HEK293T (cell line): ENCODE results near the gene KRT79.

Experiments used
- CTCF ChIA-PET: fragments of 350-600 bp; formaldehyde crosslinking; extraction: SDS; loops from one replicate; lab custom pipeline; 2021; ENCODE audit warnings: antibody characterized with exemption, inconsistent platforms; lab: Yijun Ruan, JAX
- POLR2A ChIA-PET: fragments of 350-600 bp; formaldehyde crosslinking; extraction: SDS; loops from one replicate; lab custom pipeline; 2020; ENCODE audit warnings: antibody characterized with exemption, inconsistent platforms; lab: Yijun Ruan, JAX
- DNase-seq: peaks from one replicate; pipeline ENCODE4 v3.0.0; 2012; ENCODE audit warnings: mixed read lengths; ENCODE audit errors: extremely low spot score
- ARNT ChIP-seq: fragments of 450-650 bp; IDR thresholded peaks from 2 replicates; pipeline ENCODE4 v1.6.1; 2017; ENCODE audit warnings: mild to moderate bottlenecking
- BHLHE40 ChIP-seq: fragments of 450-650 bp; IDR thresholded peaks from 2 replicates; pipeline ENCODE4 v1.6.1; 2016; ENCODE audit warnings: mild to moderate bottlenecking, moderate library complexity, borderline replicate concordance
- CTBP1 ChIP-seq: fragments of 450-650 bp; IDR thresholded peaks from 2 replicates; pipeline ENCODE4 v1.6.1; 2016; ENCODE audit warnings: borderline replicate concordance
- ELF4 ChIP-seq: fragments of 450-650 bp; IDR thresholded peaks from 2 replicates; pipeline ENCODE4 v1.6.1; 2017; ENCODE audit warnings: antibody characterized with exemption
- FOXA1 ChIP-seq: fragments of 450-650 bp; IDR thresholded peaks from 2 replicates; pipeline ENCODE4 v1.6.1; 2016; ENCODE audit warnings: mild to moderate bottlenecking
- FOXK2 ChIP-seq: fragments of 450-650 bp; IDR thresholded peaks from 2 replicates; pipeline ENCODE4 v1.6.1; 2016; ENCODE audit warnings: mild to moderate bottlenecking
- FOXM1 ChIP-seq: fragments of 450-650 bp; IDR thresholded peaks from 2 replicates; pipeline ENCODE4 v1.6.1; 2017; ENCODE audit warnings: mild to moderate bottlenecking, borderline replicate concordance
- HDGF ChIP-seq: fragments of 450-650 bp; IDR thresholded peaks from 2 replicates; pipeline ENCODE4 v1.6.1; 2017; ENCODE audit warnings: antibody characterized with exemption, borderline replicate concordance
- L3MBTL2 ChIP-seq: fragments of 450-650 bp; conservative IDR thresholded peaks from 2 replicates; pipeline ENCODE4 v1.6.1; 2016; ENCODE audit warnings: mild to moderate bottlenecking
- LEF1 ChIP-seq: fragments of 450-650 bp; IDR thresholded peaks from 2 replicates; pipeline ENCODE4 v1.6.1; 2017; ENCODE audit warnings: mild to moderate bottlenecking, borderline replicate concordance
- NFRKB ChIP-seq: fragments of 450-650 bp; IDR thresholded peaks from 2 replicates; pipeline ENCODE4 v1.6.1; 2016; ENCODE audit warnings: mild to moderate bottlenecking, moderate library complexity
- PKNOX1 ChIP-seq: fragments of 450-650 bp; IDR thresholded peaks from 2 replicates; pipeline ENCODE4 v1.6.1; 2016
- SP1 ChIP-seq: fragments of 450-650 bp; IDR thresholded peaks from 2 replicates; pipeline ENCODE4 v1.6.1; 2017
- SUZ12 ChIP-seq: fragments of 450-650 bp; IDR thresholded peaks from 2 replicates; pipeline ENCODE4 v1.6.1; 2016; ENCODE audit warnings: mild to moderate bottlenecking
- TARDBP ChIP-seq: fragments of 450-650 bp; IDR thresholded peaks from 2 replicates; pipeline ENCODE4 v1.6.1; 2016
- ZNF384 ChIP-seq: fragments of 450-650 bp; IDR thresholded peaks from 2 replicates; pipeline ENCODE4 v1.6.1; 2016

KRT79 gene

DNA sequence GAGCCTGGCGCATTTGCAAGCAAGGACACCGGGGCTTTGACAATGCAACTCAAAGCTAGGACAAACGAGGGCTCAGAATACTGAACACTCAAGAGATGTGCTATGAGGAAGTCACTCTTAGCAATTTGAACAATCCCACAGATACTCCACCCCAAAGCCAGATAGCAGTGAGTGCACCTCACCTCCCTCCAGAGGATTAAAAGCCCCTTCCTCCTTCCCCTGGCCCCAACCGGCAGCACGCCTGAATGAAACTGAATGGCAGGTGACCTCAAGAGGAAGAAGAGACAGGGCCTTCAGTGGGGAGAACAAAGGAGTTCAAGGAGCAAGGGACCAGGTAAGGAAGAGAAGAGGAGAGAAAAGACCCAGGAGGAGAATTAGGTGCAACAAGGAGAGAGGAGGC is 16.6 kb upstream of the KRT79 start:
- ChIA-PET POLR2A (no interaction called here), CTCF (no interaction called here)
- TF ChIP-seq SUZ12 (no peak), LEF1 (no peak)
- no peak for DNase-seq

DNA sequence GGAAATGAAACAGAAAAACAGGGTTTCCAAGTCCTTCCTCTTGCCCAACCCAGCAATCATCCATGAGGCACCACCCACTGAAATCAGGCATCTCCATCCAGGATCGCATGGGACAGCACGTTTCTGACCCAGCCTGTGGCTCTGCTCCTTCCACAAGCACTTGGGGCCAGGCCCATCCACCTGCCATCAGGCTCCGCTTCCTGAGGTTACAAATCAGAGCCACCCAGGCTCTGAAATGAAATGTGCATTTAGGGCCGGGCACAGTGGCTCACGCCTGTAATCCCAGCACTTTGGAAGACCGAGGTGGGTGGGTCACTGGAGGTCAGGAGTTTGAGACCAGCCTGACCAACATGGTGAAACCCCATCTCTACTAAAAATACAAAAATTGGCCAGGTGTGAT is 15.4 kb upstream of the KRT79 start:
- POLR2A ChIA-PET: no interaction called here
- CTCF ChIA-PET: no interaction called here
- no peak for TF ChIP-seq NFRKB
- TF ChIP-seq ZNF384: no peak
- DNase-seq: no peak

GRCh38 chr12:52848661-52849255 is 14.6 kb upstream of the KRT79 start, which contains the start of gene KRT78:
TSS of gene KRT78 (minus strand) at chr12:52848994. CDS start at chr12:52848930, 64 bp downstream.
- DNase-seq: no peak
- TF ChIP-seq L3MBTL2 (no peak), ZNF384 (no peak), FOXA1 (no peak), SP1 (no peak), HDGF (no peak), TARDBP (no peak), ELF4 (no peak), FOXK2 (no peak), ARNT (no peak), LEF1 (no peak), BHLHE40 (no peak), PKNOX1 (no peak), NFRKB (no peak), CTBP1 (no peak), FOXM1 (no peak), SUZ12 (no peak)
- ChIA-PET POLR2A (no interaction called here), CTCF (interaction anchor here (0.6 kb wide), 1 partner anchor 129 kb away, joined by 8 read pairs; no protein-coding TSS in a partner anchor)

- DNase-seq: no peak
- ChIA-PET POLR2A (no interaction called here), CTCF (no interaction called here)
- TF ChIP-seq PKNOX1: no peak
- TF ChIP-seq HDGF: no peak
- no peak for TF ChIP-seq SP1
- TF ChIP-seq FOXA1: no peak
- TF ChIP-seq SUZ12: no peak
- TF ChIP-seq TARDBP: no peak
- no peak for TF ChIP-seq ARNT
- no peak for TF ChIP-seq NFRKB
- TF ChIP-seq BHLHE40: no peak
- TF ChIP-seq ELF4: no peak
- no peak for TF ChIP-seq FOXM1
- TF ChIP-seq LEF1: no peak
- no peak for TF ChIP-seq L3MBTL2
- TF ChIP-seq FOXK2: no peak
- no peak for TF ChIP-seq CTBP1
- no peak for TF ChIP-seq ZNF384
Observed at GRCh38 chr12:52847335-52848102, 13.4 kb upstream of the KRT79 start.

DNA sequence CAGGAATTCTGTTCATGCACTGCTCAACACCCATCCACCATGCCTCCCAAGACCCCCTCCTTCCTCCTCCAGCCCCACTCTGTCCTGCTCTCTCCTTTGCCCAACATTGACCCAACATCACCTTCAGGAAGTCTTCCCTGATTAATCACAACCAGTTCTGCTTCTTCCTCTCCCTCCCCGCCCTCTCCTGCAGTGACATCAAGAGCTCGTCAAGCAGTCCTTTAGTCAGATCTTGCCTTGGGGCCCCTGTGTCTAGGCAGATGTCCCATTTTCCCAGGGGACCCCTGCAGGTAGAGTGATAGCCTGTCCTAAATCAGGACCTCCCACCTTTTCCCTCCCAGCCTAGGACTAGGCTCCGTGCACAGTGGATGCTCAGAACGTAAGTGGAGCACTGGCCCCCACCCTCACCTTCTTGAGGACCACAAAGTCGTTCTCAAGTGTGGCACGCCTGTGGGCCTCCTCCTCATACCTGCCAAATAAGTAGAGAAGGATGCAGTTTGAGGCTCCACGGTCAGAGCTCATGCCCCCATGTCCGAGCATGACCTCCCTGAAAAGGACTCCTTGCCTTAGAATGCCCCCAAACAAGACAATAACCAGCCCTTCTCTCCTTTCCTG is 12.4 kb upstream of the KRT79 start:
- POLR2A ChIA-PET: no interaction called here
- TF ChIP-seq NFRKB: no peak
- CTCF ChIA-PET: no interaction called here
- no peak for DNase-seq

DNA sequence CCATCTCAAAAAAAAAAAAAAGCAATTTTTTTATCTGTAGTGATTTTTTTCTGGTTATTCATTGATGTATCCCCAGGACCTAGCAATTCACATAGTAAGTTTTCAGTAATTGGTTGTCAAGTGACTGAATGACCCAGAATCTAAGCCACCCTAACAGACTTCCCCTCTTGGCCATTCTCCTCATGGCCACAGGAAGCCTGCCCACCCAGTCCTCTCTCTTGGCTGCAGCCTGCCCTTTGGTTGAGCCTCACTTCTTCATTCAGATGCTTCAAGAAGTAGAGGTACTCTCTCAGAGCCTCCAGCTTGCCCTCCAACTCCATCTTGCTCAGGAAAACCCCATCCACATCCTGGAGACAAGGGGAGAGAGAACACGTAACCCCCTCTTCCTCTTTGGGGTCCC is 11.8 kb upstream of the KRT79 start:
- no peak for DNase-seq
- ChIA-PET CTCF (no interaction called here), POLR2A (no interaction called here)
- TF ChIP-seq CTBP1: no peak
- no peak for TF ChIP-seq FOXM1

DNA sequence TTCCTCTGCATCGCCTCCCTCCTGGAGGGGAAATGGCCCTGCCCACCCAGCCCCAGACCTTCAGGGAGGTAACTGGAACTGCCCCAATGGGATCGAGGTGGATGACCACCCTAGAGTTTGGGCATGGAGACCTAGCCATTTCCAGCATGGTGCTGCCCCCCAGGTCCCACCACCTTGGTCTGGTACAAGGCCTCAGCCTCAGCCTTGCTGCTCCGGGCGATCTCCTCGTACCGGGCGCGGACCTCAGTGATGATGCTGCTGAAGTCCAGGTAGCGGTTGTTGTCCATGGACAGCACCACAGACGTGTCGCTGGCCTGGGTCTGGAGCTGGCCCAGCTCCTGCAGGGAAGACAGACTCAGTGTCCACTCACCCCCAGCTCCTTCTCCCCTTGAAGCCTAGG is 10.3 kb upstream of the KRT79 start:
- CTCF ChIA-PET: no interaction called here
- no peak for TF ChIP-seq LEF1
- no peak for TF ChIP-seq TARDBP
- TF ChIP-seq ARNT: no peak
- TF ChIP-seq HDGF: no peak
- TF ChIP-seq L3MBTL2: no peak
- no peak for TF ChIP-seq SUZ12
- TF ChIP-seq ZNF384: no peak
- TF ChIP-seq SP1: no peak
- no peak for DNase-seq
- POLR2A ChIA-PET: no interaction called here
